Measurements from ENCODE around the gene NR3C2.

Gene NR3C2

DNA sequence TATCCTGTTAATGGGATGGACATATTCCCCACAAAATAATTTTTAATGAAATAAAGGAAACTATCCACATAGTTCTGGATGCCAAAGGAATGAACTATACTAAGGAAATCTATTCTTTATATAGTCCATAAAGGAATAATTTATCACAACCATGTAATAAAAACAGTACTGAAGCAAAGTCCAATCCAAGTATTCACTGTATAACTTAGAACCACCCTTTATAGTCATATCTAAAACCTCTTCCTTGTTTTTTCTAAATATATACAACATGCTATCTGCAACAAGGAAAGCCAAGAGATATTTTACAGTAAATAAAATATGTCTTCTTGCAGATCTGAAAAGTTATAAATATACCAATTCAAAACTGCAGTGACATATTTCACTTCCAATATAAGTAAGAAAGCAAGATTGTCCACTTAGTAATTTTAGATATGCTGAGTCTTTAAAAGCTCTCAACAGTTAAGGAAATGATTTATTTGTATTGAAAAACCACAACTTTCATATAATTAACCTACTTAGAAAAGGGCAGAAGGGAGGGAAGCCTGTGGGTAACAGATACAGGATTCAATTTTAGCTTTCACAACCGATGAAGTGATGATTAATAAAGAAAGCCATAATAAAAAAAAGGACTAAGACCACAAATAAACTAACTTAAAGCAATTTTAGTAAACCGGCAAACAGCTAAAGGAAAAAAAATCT is 8.0 kb downstream of the NR3C2 start:
- no peak overlapping the region for H2AFZ ChIP-seq (ENCODE audit: low read length)
- no peaks in the 10 kb centered on the region for H3K9me3 ChIP-seq (ENCODE audit: low read length)
- H3K79me2 ChIP-seq (ENCODE audit: insufficient read depth, low read length) = peaks cover 23% of the 10 kb centered on the region
- peaks cover 18% of the 10 kb centered on the region for H3K4me1 ChIP-seq (ENCODE audit: insufficient read depth, low read length, severe bottlenecking)
- no peaks in the 10 kb centered on the region for H3K27me3 ChIP-seq (ENCODE audit: insufficient read depth, low read length)
- H3K4me3 ChIP-seq (ENCODE audit: low read depth, low read length, poor library complexity, severe bottlenecking) = no peak overlapping the region
- H3K4me2 ChIP-seq (ENCODE audit: low read length) = no peak overlapping the region
- no peaks in the 10 kb centered on the region for H4K20me1 ChIP-seq (ENCODE audit: insufficient read depth, low read length)
- H3F3A ChIP-seq (ENCODE audit: insufficient read depth, low read length) = no peaks in the 10 kb centered on the region
- H3K9me2 ChIP-seq (ENCODE audit: low read depth, low read length) = no peaks in the 10 kb centered on the region
- TF ChIP-seq, protein P1, sequence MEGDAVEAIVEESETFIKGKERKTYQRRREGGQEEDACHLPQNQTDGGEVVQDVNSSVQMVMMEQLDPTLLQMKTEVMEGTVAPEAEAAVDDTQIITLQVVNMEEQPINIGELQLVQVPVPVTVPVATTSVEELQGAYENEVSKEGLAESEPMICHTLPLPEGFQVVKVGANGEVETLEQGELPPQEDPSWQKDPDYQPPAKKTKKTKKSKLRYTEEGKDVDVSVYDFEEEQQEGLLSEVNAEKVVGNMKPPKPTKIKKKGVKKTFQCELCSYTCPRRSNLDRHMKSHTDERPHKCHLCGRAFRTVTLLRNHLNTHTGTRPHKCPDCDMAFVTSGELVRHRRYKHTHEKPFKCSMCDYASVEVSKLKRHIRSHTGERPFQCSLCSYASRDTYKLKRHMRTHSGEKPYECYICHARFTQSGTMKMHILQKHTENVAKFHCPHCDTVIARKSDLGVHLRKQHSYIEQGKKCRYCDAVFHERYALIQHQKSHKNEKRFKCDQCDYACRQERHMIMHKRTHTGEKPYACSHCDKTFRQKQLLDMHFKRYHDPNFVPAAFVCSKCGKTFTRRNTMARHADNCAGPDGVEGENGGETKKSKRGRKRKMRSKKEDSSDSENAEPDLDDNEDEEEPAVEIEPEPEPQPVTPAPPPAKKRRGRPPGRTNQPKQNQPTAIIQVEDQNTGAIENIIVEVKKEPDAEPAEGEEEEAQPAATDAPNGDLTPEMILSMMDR (IDR thresholded peaks at IDR 0.05; ENCODE audit: low read length) = no peak
- TF ChIP-seq EZH2 (IDR thresholded peaks at IDR 0.05; ENCODE audit: borderline replicate concordance, low read length) = no peak
- no peak overlapping the region for H3K27ac ChIP-seq (ENCODE audit: low read depth, low read length, poor library complexity, severe bottlenecking)
- H3K9ac ChIP-seq (ENCODE audit: low read length) = no peak overlapping the region
- no peaks in the 10 kb centered on the region for H3K36me3 ChIP-seq (ENCODE audit: insufficient read depth, low read length)

DNA sequence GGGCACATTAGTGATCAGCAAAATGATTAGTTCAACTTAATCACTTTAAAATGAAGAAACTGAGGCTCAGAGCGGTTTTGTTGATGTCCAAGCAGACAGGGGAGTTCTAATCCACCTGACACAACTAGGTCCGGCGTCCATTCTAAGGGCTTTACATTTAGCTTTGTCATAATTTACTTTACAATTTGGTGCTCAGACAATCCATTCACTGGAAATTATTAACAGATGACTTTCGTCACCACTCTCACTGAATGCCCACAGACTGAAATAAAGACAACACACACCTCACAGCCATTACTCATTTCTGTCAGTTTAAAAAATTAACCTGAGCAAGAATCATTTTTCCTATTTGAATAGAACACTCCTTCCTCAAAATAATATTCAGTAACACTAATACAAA is 10.8 kb downstream of the NR3C2 start:
- TF ChIP-seq, protein P1 (IDR thresholded peaks at IDR 0.05; ENCODE audit: low read length) = no peak
- no peak for TF ChIP-seq EZH2 (IDR thresholded peaks at IDR 0.05; ENCODE audit: borderline replicate concordance, low read length)
- H3K4me1 ChIP-seq (ENCODE audit: insufficient read depth, low read length, severe bottlenecking) = peaks cover 39% of the 10 kb centered on the region
- H3K4me3 ChIP-seq (ENCODE audit: low read depth, low read length, poor library complexity, severe bottlenecking) = no peak overlapping the region
- H3K27ac ChIP-seq (ENCODE audit: low read depth, low read length, poor library complexity, severe bottlenecking) = no peak overlapping the region
- H3K4me2 ChIP-seq (ENCODE audit: low read length) = no peak overlapping the region
- H3K9me2 ChIP-seq (ENCODE audit: low read depth, low read length) = no peaks in the 10 kb centered on the region
- no peaks in the 10 kb centered on the region for H3F3A ChIP-seq (ENCODE audit: insufficient read depth, low read length)
- no peak overlapping the region for H2AFZ ChIP-seq (ENCODE audit: low read length)
- no peaks in the 10 kb centered on the region for H4K20me1 ChIP-seq (ENCODE audit: insufficient read depth, low read length)
- no peaks in the 10 kb centered on the region for H3K27me3 ChIP-seq (ENCODE audit: insufficient read depth, low read length)
- peaks cover 26% of the 10 kb centered on the region for H3K79me2 ChIP-seq (ENCODE audit: insufficient read depth, low read length)
- H3K36me3 ChIP-seq (ENCODE audit: insufficient read depth, low read length) = no peaks in the 10 kb centered on the region
- no peaks in the 10 kb centered on the region for H3K9me3 ChIP-seq (ENCODE audit: low read length)
- no peak overlapping the region for H3K9ac ChIP-seq (ENCODE audit: low read length)

DNA sequence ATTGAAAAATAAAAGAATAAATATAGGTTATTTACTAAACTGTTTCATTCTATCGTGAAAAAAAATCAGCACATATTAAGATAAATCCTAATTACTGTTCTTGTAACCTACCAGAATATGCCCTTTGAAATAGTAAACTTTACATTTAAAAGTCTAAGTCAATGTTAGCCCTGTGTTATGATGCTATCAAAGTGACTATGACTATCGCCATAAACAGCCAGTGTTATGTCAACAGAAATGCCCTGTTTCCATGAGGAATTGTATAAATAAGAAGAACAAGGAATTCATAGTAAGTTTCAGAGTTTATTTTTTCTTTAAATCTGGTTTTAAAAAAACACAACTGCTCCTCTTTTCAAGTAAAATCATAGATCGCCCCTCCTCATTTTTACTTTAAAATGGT is 11.4 kb downstream of the NR3C2 start:
- Histone ChIP-seq H3K36me3 (ENCODE audit: insufficient read depth, low read length) (no peaks in the 10 kb centered on the region), H2AFZ (ENCODE audit: low read length) (no peak overlapping the region), H3K27me3 (ENCODE audit: insufficient read depth, low read length) (no peaks in the 10 kb centered on the region), H3K4me2 (ENCODE audit: low read length) (no peak overlapping the region), H3K9ac (ENCODE audit: low read length) (no peak overlapping the region), H3K9me3 (ENCODE audit: low read length) (no peaks in the 10 kb centered on the region), H3K4me3 (ENCODE audit: low read depth, low read length, poor library complexity, severe bottlenecking) (no peak overlapping the region), H4K20me1 (ENCODE audit: insufficient read depth, low read length) (no peaks in the 10 kb centered on the region), H3K9me2 (ENCODE audit: low read depth, low read length) (no peaks in the 10 kb centered on the region), H3K27ac (ENCODE audit: low read depth, low read length, poor library complexity, severe bottlenecking) (no peak overlapping the region), H3K79me2 (ENCODE audit: insufficient read depth, low read length) (peaks cover 26% of the 10 kb centered on the region), H3K4me1 (ENCODE audit: insufficient read depth, low read length, severe bottlenecking) (peaks cover 44% of the 10 kb centered on the region), H3F3A (ENCODE audit: insufficient read depth, low read length) (no peaks in the 10 kb centered on the region)
- TF ChIP-seq, protein P1 (IDR thresholded peaks at IDR 0.05; ENCODE audit: low read length) = no peak
- no peak for TF ChIP-seq EZH2 (IDR thresholded peaks at IDR 0.05; ENCODE audit: borderline replicate concordance, low read length)

All from OCI-LY1 (cell line).